COR-L47 (cell line): ENCODE data around the gene DLX3.

Experiments used
- DNase-seq: peaks from one replicate; lab custom pipeline; 2025; lab: John Stamatoyannopoulos, UW

DLX3 gene

GRCh38 chr17:49957350-49957749, 37.7 kb downstream of the DLX3 start:
- no peak for DNase-seq

- DNase-seq, result no peak
These were observed 38.2 kb downstream of the DLX3 start for GRCh38 chr17:49956780-49957179.

DNA sequence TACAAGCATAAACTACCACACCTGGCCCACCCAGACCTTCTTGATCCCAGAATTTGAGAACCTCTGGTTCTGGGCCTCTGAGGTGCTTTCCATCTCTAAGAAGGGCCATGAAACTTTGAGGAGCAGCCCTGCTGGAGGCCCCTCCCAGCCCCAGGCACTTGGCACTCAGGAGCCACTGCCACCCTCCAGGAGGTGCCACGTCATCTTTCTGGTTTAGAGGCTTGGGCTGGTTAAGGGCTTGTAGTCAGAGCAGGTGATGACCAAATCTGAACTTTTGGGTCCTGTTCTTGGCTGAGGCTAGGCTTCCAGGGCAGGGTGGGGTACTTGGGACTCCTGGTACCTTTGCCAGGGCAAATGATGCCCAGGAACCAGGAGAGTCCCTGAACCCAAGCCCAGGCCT, 39.9 kb downstream of the DLX3 start:
- DNase-seq, result no peak

- no peak for DNase-seq
These were observed 42.0 kb downstream of the DLX3 start for GRCh38 chr17:49952912-49953497.

GRCh38 chr17:49952209-49952911, 42.7 kb downstream of the DLX3 start:
- peak; percentile 71 for DNase-seq

GRCh38 chr17:49951362-49952082, 43.5 kb downstream of the DLX3 start:
- no peak for DNase-seq

DNA sequence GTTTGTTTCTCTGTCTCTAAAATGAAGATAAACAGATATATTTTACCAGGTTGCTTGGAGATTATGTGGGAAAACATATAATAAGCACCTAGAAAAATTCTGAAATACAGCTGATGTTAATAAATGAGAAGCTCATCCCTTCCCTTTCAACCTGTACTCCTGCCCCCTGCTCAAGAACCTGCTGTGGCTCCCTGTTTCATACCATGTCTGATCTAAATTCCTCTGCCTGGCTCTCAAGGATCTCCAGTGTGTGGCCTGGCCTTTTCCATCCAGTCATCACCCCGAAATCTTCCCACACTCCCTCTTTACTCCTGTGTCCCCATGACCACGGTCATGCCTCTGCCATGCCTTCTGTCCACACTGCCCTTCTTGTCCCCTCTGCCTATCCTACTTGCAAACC, 45.4 kb downstream of the DLX3 start:
- DNase-seq, result no peak

DNA sequence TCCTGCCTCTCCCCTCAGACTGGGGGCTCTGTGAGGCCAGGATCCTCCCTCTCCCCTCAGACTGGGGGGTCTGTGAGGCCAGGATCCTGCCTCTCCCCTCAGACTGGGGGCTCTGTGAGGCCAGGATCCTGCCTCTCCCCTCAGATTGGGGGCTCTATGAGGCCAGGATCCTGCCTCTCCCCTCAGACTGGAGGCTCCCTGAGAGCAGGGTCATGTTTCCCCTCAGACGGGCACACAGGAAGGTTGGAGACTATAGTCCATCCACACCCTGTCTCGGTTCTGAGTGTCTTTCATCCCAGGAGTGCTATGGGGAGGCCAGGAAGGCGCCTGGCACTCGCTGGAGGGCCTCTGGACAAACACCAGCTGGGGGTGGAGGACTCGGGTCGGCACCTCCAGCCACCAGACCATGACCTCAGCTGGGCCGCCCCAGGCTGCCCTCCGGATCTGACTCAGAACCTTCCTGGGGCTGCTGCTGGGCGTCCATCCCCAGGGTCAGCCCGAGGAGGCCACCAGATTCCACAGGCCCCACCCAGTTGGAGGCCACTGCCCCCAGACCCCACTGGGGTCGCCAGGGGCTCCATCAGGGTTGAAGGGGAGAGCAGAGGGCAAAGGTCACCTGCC, 48.0 kb downstream of the DLX3 start:
- no peak for DNase-seq

- no peak for DNase-seq
These were observed 48.8 kb downstream of the DLX3 start for GRCh38 chr17:49946208-49946607.

DNA sequence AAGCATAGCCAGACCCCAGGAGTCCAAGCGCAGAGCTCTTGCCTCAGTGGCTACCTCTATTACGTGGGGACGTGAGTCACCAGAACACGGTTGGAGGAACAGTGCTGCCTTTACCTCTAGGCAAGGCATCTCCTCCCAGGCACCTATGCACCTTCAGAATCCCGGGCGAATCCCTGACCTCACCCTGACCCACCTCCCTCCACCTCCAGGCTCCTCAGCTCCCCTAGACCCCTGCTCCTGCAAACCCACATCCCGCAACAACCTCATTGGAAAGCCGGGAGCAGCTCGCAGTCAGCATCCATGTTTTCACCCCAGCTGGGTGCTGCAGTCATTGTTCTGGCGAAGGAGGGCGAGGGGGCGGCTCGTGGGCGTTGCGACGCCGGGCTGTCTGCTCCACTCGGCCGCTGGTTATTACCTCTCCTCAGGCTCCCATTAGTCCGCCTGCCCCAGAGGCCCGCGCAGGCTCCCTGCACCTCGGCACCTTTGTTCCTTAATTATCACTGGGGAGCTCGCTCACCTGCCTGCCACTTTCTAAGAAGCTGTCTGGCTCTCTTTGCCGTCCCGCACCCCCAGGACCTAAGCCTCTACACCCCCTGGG, 50.7 kb downstream of the DLX3 start:
- peak; percentile 83 for DNase-seq

DNA sequence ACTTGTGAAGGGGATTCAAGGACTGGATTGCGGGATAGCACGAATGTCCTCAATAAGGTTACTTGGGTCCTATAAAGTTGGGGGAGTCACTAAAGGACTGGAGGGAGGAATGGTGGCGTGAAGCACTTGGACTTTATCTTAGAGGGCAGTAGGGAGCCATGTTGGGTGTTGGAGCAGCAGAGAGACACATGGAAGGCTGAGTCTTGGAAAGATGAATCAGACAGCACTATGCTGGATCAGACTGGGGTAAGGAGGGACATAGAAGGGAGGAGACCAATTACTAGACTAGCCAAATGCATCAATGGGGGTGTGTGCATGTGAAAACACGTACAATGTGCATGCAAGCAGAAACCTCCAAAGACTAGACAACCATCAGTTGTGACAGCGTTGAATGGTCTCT, 52.1 kb downstream of the DLX3 start:
- DNase-seq, result no peak

DNA sequence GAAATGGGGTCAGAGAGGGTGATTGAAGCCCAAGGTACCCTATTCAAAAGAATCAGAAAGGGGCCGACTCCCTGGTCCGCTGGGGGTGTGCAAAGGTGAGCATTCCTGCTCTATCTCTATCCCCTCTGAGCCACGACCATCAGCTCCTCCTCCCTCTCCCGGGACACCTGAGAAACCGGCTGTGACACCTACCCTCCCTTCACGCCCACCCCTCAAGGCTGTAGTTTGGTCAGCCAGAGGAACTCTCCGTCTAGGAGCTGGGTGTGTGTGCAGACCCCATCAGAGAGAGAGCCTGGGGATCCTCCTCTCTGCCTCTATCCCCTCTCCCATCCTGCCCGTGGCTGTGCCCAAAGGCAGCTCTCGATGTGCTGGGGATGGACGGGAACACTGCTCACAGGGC, 53.6 kb downstream of the DLX3 start:
- DNase-seq, result no peak
